HCT116 (cell line): ENCODE measurements around the gene NOP53.

Experiments
- EGR1 ChIP-seq: IDR thresholded peaks from 2 replicates; pipeline ENCODE4 v1.6.1; 2012; ENCODE audit warnings: low read depth
- EZH2 ChIP-seq: fragments of 200-600 bp; sonication (generic); IDR thresholded peaks from 2 replicates; pipeline ENCODE4 v1.6.1; 2017; ENCODE audit warnings: antibody characterized with exemption, mixed run types
- EZH2phosphoT487 ChIP-seq: fragments of 200-600 bp; IDR thresholded peaks from 2 replicates; pipeline ENCODE4 v1.6.1; 2018; ENCODE audit warnings: antibody characterized with exemption, borderline replicate concordance
- MAX ChIP-seq: IDR thresholded peaks from 2 replicates; pipeline ENCODE4 v1.6.1; 2012
- POLR2A ChIP-seq: IDR thresholded peaks from 2 replicates; pipeline ENCODE4 v1.7.0; 2011; ENCODE audit warnings: borderline replicate concordance; ENCODE audit not compliant: insufficient read depth, insufficient read length; ENCODE audit errors: extremely low read depth
- POLR2AphosphoS5 ChIP-seq: IDR thresholded peaks from 2 replicates; pipeline ENCODE4 v1.6.1; 2011; ENCODE audit warnings: mild to moderate bottlenecking, low read depth, low read length, moderate library complexity
- RAD21 ChIP-seq: IDR thresholded peaks from 2 replicates; pipeline ENCODE4 v1.6.1; 2012; ENCODE audit warnings: low read depth, mild to moderate bottlenecking
- SIN3A ChIP-seq: IDR thresholded peaks from 2 replicates; pipeline ENCODE4 v1.6.1; 2012; ENCODE audit warnings: low read depth
- SP1 ChIP-seq: IDR thresholded peaks from 2 replicates; pipeline ENCODE4 v1.6.1; 2012; ENCODE audit warnings: low read depth
- TF ChIP-seq, protein P1 (sequence below), 3 experiments: fragments of 200-600 bp in 1 of 3; sonication (generic) in 1 of 3; IDR thresholded peaks in 2 of 3; conservative IDR thresholded peaks in 1 of 3; 2 replicates each; pipeline ENCODE4 v1.5.1; 2012 to 2017; ENCODE audit warnings: low read depth in 2 of 3, low read length in 2 of 3, antibody characterized with exemption in 1 of 3, borderline replicate concordance in 1 of 3, control low read depth in 1 of 3, mild to moderate bottlenecking in 1 of 3, mixed read lengths in 1 of 3, mixed run types in 1 of 3, moderate library complexity in 1 of 3; ENCODE audit not compliant: insufficient read depth in 1 of 3
- TF ChIP-seq, protein P2 (sequence below): IDR thresholded peaks from 2 replicates; pipeline ENCODE4 v1.6.1; 2012; ENCODE audit warnings: low read depth
- TF ChIP-seq, protein P3 (sequence below): IDR thresholded peaks from 2 replicates; pipeline ENCODE4 v1.6.1; 2011; ENCODE audit warnings: mild to moderate bottlenecking, low read length, moderate library complexity; ENCODE audit not compliant: insufficient replicate concordance; ENCODE audit errors: extremely low read depth

- TF ChIP-seq POLR2A, result no peak
- TF ChIP-seq EZH2phosphoT487, result no peak
- TF ChIP-seq, protein P1, sequence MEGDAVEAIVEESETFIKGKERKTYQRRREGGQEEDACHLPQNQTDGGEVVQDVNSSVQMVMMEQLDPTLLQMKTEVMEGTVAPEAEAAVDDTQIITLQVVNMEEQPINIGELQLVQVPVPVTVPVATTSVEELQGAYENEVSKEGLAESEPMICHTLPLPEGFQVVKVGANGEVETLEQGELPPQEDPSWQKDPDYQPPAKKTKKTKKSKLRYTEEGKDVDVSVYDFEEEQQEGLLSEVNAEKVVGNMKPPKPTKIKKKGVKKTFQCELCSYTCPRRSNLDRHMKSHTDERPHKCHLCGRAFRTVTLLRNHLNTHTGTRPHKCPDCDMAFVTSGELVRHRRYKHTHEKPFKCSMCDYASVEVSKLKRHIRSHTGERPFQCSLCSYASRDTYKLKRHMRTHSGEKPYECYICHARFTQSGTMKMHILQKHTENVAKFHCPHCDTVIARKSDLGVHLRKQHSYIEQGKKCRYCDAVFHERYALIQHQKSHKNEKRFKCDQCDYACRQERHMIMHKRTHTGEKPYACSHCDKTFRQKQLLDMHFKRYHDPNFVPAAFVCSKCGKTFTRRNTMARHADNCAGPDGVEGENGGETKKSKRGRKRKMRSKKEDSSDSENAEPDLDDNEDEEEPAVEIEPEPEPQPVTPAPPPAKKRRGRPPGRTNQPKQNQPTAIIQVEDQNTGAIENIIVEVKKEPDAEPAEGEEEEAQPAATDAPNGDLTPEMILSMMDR (IDR thresholded peaks at IDR 0.05 in 2 of 3, conservative IDR thresholded peaks at IDR 0.05 in 1 of 3; ENCODE audit: borderline replicate concordance in 1 of 3, insufficient read depth in 1 of 3, low read depth in 2 of 3, low read length in 2 of 3), result no peak
- TF ChIP-seq, protein P2, sequence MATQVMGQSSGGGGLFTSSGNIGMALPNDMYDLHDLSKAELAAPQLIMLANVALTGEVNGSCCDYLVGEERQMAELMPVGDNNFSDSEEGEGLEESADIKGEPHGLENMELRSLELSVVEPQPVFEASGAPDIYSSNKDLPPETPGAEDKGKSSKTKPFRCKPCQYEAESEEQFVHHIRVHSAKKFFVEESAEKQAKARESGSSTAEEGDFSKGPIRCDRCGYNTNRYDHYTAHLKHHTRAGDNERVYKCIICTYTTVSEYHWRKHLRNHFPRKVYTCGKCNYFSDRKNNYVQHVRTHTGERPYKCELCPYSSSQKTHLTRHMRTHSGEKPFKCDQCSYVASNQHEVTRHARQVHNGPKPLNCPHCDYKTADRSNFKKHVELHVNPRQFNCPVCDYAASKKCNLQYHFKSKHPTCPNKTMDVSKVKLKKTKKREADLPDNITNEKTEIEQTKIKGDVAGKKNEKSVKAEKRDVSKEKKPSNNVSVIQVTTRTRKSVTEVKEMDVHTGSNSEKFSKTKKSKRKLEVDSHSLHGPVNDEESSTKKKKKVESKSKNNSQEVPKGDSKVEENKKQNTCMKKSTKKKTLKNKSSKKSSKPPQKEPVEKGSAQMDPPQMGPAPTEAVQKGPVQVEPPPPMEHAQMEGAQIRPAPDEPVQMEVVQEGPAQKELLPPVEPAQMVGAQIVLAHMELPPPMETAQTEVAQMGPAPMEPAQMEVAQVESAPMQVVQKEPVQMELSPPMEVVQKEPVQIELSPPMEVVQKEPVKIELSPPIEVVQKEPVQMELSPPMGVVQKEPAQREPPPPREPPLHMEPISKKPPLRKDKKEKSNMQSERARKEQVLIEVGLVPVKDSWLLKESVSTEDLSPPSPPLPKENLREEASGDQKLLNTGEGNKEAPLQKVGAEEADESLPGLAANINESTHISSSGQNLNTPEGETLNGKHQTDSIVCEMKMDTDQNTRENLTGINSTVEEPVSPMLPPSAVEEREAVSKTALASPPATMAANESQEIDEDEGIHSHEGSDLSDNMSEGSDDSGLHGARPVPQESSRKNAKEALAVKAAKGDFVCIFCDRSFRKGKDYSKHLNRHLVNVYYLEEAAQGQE, result no peak
- TF ChIP-seq SIN3A, result no peak
- TF ChIP-seq, protein P3, sequence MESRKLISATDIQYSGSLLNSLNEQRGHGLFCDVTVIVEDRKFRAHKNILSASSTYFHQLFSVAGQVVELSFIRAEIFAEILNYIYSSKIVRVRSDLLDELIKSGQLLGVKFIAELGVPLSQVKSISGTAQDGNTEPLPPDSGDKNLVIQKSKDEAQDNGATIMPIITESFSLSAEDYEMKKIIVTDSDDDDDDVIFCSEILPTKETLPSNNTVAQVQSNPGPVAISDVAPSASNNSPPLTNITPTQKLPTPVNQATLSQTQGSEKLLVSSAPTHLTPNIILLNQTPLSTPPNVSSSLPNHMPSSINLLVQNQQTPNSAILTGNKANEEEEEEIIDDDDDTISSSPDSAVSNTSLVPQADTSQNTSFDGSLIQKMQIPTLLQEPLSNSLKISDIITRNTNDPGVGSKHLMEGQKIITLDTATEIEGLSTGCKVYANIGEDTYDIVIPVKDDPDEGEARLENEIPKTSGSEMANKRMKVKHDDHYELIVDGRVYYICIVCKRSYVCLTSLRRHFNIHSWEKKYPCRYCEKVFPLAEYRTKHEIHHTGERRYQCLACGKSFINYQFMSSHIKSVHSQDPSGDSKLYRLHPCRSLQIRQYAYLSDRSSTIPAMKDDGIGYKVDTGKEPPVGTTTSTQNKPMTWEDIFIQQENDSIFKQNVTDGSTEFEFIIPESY, result no peak
- no peak for TF ChIP-seq POLR2AphosphoS5
- TF ChIP-seq EGR1, result no peak
- no peak for TF ChIP-seq RAD21
- TF ChIP-seq SP1, result no peak
- no peak for TF ChIP-seq EZH2
- no peak for TF ChIP-seq MAX
These were observed 55.9 kb downstream of the NOP53 start for GRCh38 chr19:47801270-47801669.
